GM12873 (cell line): ENCODE data around the gene SLC25A13.

Experiments used
- TF ChIP-seq, protein P1 (sequence below): IDR thresholded peaks from 2 replicates; pipeline ENCODE4 v1.5.1; 2012; ENCODE audit warnings: low read depth, mild to moderate bottlenecking, moderate library complexity, low read length, control low read depth; ENCODE audit not compliant: insufficient read depth; ENCODE audit errors: missing control alignments

Gene SLC25A13

DNA sequence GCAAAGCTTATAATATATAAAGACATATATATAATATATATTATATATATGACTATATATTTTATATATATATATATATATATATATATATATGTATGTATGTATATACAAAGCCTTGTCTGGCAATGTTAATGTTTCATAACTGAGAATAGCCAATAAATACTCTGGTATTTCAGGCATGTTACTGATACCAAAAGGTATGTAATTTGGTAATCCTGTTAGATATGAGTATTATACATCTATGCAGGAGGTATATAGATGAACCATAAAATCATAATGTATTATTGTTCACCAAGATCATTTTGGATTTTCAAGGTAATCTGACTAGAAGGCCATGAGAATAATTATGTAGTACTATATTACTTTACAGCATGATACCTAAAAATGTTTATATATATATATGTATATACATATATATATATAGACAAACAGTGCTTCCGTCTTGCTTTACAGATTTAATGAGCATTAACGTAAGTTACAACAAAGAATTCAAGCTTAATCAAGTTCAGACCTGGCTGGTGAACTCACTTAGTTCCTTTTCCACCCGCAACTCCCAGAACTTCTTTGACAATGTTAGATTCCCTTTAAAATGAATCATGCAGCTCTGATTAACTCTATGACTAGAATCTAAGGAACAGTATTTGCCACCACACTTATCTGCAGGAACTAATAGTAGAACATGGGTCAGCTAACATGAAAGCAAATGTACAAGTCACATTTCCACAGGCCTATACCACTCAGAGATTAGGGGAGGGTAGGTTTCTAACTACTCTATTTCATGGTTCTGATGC is 82.7 kb downstream of the SLC25A13 start:
- TF ChIP-seq, protein P1, sequence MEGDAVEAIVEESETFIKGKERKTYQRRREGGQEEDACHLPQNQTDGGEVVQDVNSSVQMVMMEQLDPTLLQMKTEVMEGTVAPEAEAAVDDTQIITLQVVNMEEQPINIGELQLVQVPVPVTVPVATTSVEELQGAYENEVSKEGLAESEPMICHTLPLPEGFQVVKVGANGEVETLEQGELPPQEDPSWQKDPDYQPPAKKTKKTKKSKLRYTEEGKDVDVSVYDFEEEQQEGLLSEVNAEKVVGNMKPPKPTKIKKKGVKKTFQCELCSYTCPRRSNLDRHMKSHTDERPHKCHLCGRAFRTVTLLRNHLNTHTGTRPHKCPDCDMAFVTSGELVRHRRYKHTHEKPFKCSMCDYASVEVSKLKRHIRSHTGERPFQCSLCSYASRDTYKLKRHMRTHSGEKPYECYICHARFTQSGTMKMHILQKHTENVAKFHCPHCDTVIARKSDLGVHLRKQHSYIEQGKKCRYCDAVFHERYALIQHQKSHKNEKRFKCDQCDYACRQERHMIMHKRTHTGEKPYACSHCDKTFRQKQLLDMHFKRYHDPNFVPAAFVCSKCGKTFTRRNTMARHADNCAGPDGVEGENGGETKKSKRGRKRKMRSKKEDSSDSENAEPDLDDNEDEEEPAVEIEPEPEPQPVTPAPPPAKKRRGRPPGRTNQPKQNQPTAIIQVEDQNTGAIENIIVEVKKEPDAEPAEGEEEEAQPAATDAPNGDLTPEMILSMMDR, result no peak

DNA sequence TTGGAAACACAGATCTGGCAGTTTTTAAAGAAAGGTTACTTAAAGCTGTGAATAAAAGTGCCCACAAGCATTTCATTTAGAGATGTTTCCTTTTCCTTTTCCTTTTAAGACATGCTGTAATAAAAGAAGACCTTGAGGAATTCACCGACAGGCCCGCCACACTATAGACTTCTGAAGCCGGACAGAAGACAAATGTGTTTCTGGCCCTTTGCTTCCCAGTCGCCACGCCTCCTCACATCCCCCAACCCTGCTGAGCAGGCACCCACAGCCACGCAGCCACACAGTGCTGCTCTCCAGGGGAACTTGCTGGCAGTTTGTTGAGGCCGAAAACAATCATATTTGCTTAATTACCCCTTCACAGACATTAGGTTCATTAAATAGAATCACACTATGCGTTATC is 83.4 kb downstream of the SLC25A13 start:
- TF ChIP-seq, protein P1, result no peak

DNA sequence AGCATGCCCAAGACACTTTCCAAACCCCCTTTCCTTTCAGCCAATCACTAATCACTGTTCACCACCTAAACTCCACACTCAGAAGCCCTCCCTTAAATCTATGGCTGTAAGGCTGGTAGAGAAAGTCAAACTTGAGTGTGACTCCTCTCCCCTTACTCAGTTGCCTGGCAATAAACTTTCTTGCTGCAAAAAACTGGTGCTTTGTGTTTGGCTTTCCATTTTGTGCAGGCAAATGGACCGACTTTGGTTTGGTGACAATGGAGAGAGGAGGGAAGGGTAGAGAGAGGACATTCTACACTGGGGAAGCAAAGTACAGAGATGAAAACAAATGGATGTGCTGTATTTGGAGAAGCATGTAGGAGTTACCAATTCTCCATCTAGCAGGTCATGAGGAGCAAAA is 84.9 kb downstream of the SLC25A13 start:
- TF ChIP-seq, protein P1, result no peak

DNA sequence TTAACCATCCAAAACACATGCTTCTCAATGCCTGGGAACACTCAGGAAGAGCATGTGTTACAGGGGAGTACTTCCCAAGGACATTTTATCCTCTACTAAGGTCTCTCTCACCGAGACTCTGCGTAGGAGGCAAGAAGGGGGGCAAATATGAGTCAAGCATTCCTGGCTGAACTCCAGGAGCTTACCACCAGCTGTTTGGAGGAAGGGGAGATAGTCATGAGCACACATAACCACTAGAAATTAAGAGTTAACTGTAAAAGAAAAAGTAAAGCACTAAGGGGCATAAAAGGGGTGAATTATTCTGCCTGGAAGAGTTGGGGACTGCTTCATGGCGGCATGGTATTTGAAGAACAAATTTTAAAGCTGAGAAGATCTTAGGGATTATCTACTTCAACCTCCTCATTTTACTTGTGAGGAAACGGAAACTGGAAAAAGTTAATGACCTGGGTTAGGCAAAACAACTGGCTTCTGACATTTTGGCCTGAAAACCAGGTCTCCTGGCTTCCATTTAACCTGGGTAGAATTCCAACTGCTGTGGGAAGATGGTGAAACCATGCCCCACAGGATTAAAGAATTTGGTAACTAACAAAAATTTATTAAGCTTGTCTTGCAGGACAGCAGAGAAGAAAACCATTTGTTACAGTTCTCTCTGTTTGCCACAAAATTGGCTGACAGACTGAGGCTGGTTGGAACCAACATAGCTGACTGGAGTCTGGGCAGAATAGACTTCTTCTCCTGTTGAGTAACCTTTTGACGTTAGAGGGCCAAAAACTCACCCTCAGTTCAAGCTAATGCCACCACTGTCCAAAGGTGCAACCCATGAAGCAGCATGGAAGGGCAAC is 85.5 kb downstream of the SLC25A13 start:
- TF ChIP-seq, protein P1, result no peak

DNA sequence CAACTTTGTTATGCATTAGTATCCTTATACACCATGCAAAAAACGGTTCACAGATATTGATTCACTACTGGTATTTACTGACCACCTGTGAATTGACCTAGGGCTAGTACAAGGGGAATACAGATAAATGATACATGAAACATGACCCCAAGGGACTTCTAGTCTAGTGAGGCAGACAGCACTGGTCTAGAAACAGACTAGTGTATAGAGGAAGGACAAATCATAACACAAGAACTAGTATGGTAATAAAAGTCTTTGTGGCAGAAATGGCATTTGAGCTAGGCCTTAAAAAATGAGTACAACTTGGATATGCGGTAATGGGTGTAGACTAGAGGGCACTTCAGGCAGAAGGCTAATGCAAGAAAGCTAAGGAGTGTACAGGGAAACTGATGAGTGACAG is 86.6 kb downstream of the SLC25A13 start:
- TF ChIP-seq, protein P1, result no peak

DNA sequence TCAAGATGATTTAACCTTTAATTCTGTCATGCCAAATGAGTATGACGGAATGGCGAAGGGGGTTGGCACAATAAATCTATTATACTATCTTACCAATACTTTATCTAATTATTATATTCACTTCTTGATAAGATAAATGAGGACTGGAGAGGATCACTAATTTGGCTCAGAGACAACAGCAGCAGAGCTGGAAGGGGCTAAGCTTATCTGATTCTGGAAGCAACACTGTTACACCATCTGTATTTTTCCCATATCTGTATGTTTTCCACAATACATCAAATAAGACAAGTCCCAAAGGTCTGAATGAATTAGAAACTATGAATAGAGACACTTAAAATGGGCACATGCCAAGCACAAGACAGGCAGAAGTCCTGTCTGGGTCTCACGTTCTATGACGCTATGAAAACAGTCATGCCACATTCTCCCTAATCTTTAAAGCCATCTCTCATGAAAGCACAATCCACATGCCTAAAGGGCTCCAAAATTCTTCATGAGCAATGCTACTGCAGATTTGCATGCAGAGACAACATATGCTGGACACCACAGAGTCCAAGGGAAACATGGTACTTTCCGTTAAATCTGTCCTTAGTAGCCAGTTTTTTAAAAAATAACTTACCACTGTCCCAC is 88.3 kb downstream of the SLC25A13 start:
- TF ChIP-seq, protein P1, result no peak

DNA sequence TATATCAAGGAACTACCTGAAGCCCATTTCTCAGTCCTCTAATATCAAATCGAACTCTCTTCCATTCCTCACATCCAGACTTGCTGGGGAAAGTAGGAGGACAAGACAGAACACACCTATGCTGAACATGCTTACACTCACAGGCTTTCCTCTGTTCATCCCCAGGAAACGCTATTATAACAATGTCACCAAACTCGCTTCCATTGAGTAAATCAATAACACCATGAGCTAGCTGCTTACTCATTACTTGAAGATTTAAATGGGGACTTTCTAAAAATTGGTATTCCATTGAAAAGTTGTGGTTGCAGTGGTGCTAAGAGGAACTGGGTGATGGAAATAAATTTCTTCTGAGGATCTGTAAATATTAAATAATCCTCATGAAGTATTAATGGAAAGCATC is 88.8 kb downstream of the SLC25A13 start:
- TF ChIP-seq, protein P1, result no peak
